GM12878 (cell line): Measurements from ENCODE around the gene GANC. TPM values are rescaled to one million over a fixed set of nuclear protein-coding genes. Genes with fewer than 3 reads are reported as not detected.

Source experiments
- ATAC-seq: fragments of 200-7000 bp; cut with Tn5 transposase; 3 replicates; pipeline ENCODE4 v1.9.1; 2020; ENCODE audit warnings: mild to moderate bottlenecking, moderate library complexity
- BruUV-seq: library from RNA; stranded (reverse); fragments of 400-500 nt; replicated peaks from 2 replicates; lab custom pipeline; 2021; lab: Mats Ljungman, UMichigan
- CTCF ChIA-PET: fragments of 300-600 bp; sonication (Branson Sonifier 250); formaldehyde crosslinking; extraction: SDS; loops from one replicate; lab custom pipeline; 2021; ENCODE audit warnings: inconsistent platforms; lab: Yijun Ruan, JAX
- POLR2A ChIA-PET: fragments of 350-600 bp; formaldehyde crosslinking; extraction: SDS; loops from one replicate; lab custom pipeline; 2021; ENCODE audit warnings: inconsistent platforms; lab: Charles Lee
- RAD21 ChIA-PET: fragments of 300-600 bp; sonication (Branson Sonifier 250); formaldehyde crosslinking; loops from one replicate; lab custom pipeline; 2023; ENCODE audit warnings: antibody characterized with exemption; ENCODE audit not compliant: unreplicated experiment; lab: Charles Lee
- SMC1A ChIA-PET: fragments of 300-600 bp; sonication (Branson Sonifier 250); formaldehyde crosslinking; loops from one replicate; lab custom pipeline; 2023; ENCODE audit not compliant: unreplicated experiment, uncharacterized antibody; lab: Charles Lee
- DNase-seq: peaks from one replicate; pipeline ENCODE4 v3.0.0-alpha.2; 2011; ENCODE audit warnings: low read depth, low spot score
- FAIRE-seq: peaks from 3 replicates; lab custom pipeline; 2011; peaks lifted over from hg19 to GRCh38; lab: Jason Lieb, UNC
- H2AFZ ChIP-seq: 2 replicates; pipeline ENCODE4 v1.6.0; 2011; ENCODE audit warnings: low read depth, low read length, control low read depth; ENCODE audit not compliant: control insufficient read depth
- H3K27ac ChIP-seq: 2 replicates; pipeline ENCODE4 v1.5.1; 2011; ENCODE audit warnings: control low read depth; ENCODE audit not compliant: control insufficient read depth, insufficient read depth
- H3K27me3 ChIP-seq, 2 experiments: replicated peaks in 1 of 2; 2 replicates each; pipeline versions ENCODE4 v1.6.0 to v1.6.1; 2011; ENCODE audit warnings: low read length in 1 of 2; ENCODE audit not compliant: control insufficient read depth in 2 of 2, insufficient read depth in 2 of 2
- H3K36me3 ChIP-seq, 2 experiments: 2 replicates each; pipeline ENCODE4 v1.5.1; 2011; ENCODE audit warnings: low read length in 1 of 2; ENCODE audit not compliant: control insufficient read depth in 2 of 2, insufficient read depth in 2 of 2
- H3K4me1 ChIP-seq: 2 replicates; pipeline ENCODE4 v1.6.1; 2011; ENCODE audit warnings: mild to moderate bottlenecking, low read length, moderate library complexity, mixed read lengths; ENCODE audit not compliant: control insufficient read depth, insufficient read depth
- H3K4me2 ChIP-seq: 2 replicates; pipeline ENCODE4 v1.6.0; 2011; ENCODE audit warnings: control low read depth; ENCODE audit not compliant: control insufficient read depth, insufficient read depth
- H3K4me3 ChIP-seq: fragments of 200-600 bp; sonication (generic); 2 replicates; pipeline ENCODE4 v1.5.1; 2016
- H3K79me2 ChIP-seq: 2 replicates; pipeline ENCODE4 v1.6.0; 2011; ENCODE audit warnings: low read length; ENCODE audit not compliant: control insufficient read depth, insufficient read depth
- H3K9ac ChIP-seq: 2 replicates; pipeline ENCODE4 v1.8.0; 2011; ENCODE audit warnings: low read length, control low read depth, mixed read lengths; ENCODE audit not compliant: control insufficient read depth, insufficient read depth
- H3K9me3 ChIP-seq: replicated peaks from 3 replicates; pipeline ENCODE4 v1.5.1; 2011; ENCODE audit warnings: mild to moderate bottlenecking, low read length; ENCODE audit not compliant: control insufficient read depth, insufficient read depth
- H4K20me1 ChIP-seq: 2 replicates; pipeline ENCODE4 v1.6.0; 2011; ENCODE audit not compliant: control insufficient read depth, insufficient read depth
- BCL11A ChIP-seq: IDR thresholded peaks from 2 replicates; pipeline ENCODE4 v1.6.1; 2011; ENCODE audit warnings: low read depth, low read length
- BCLAF1 ChIP-seq: fragments of 450-650 bp; IDR thresholded peaks from 2 replicates; pipeline ENCODE4 v1.6.1; 2017; ENCODE audit warnings: antibody characterized with exemption, mild to moderate bottlenecking, moderate library complexity
- CBFB ChIP-seq: IDR thresholded peaks from 2 replicates; pipeline ENCODE4 v1.6.1; 2016; ENCODE audit warnings: antibody characterized with exemption, low read depth
- GABPA ChIP-seq: IDR thresholded peaks from 2 replicates; pipeline ENCODE4 v1.6.1; 2014; ENCODE audit warnings: antibody characterized with exemption, low read depth, mild to moderate bottlenecking, inconsistent platforms
- IRF3 ChIP-seq: fragments of 450-650 bp; IDR thresholded peaks from 2 replicates; pipeline ENCODE4 v1.6.1; 2014; ENCODE audit warnings: mild to moderate bottlenecking
- MTA2 ChIP-seq: fragments of 450-650 bp; IDR thresholded peaks from 2 replicates; pipeline ENCODE4 v1.6.1; 2016; ENCODE audit warnings: low read depth, mild to moderate bottlenecking, moderate library complexity
- PBX3 ChIP-seq: IDR thresholded peaks from 2 replicates; pipeline ENCODE4 v1.6.1; 2011; ENCODE audit warnings: mild to moderate bottlenecking, low read depth, low read length, moderate library complexity; ENCODE audit not compliant: insufficient replicate concordance
- PKNOX1 ChIP-seq: fragments of 450-650 bp; IDR thresholded peaks from 2 replicates; pipeline ENCODE4 v1.6.1; 2016; ENCODE audit warnings: mild to moderate bottlenecking
- PML ChIP-seq: IDR thresholded peaks from 2 replicates; pipeline ENCODE4 v1.6.1; 2012; ENCODE audit warnings: low read length, inconsistent platforms
- POLR2A ChIP-seq: IDR thresholded peaks from 2 replicates; pipeline ENCODE4 v1.6.1; 2011; ENCODE audit warnings: low read depth, mild to moderate bottlenecking, low read length
- SIX5 ChIP-seq: IDR thresholded peaks from 2 replicates; pipeline ENCODE4 v1.6.1; 2011; ENCODE audit warnings: mild to moderate bottlenecking, low read depth, low read length, moderate library complexity; ENCODE audit not compliant: severe bottlenecking
- STAT3 ChIP-seq: IDR thresholded peaks from 2 replicates; pipeline ENCODE4 v1.6.1; 2011; ENCODE audit warnings: low read depth, low read length, improper control_type of control experiment
- TAF1 ChIP-seq: IDR thresholded peaks from 2 replicates; pipeline ENCODE4 v1.6.1; 2011; ENCODE audit warnings: mild to moderate bottlenecking, low read depth, low read length, borderline replicate concordance
- TARDBP ChIP-seq: IDR thresholded peaks from 2 replicates; pipeline ENCODE4 v1.6.1; 2016; ENCODE audit warnings: borderline replicate concordance
- ZBTB11 ChIP-seq: fragments of 450-650 bp; formaldehyde crosslinking; IDR thresholded peaks from 2 replicates; pipeline ENCODE4 v1.5.0; 2022; ENCODE audit warnings: mild to moderate bottlenecking, missing genetic modification characterization
- ZNF207 ChIP-seq: fragments of 450-650 bp; IDR thresholded peaks from 2 replicates; pipeline ENCODE4 v1.6.1; 2014; ENCODE audit warnings: antibody characterized with exemption, mild to moderate bottlenecking, borderline replicate concordance
- in situ Hi-C: fragments of 300-500 bp; cut with MboI; formaldehyde crosslinking; loops from 9 replicates; pipeline ENCODE4 v1.14.3; 2018; ENCODE audit warnings: mixed read lengths
- intact Hi-C: fragments of 100-400 bp; cut with micrococcal nuclease; formaldehyde crosslinking; loops from one replicate; pipeline ENCODE4 v1.14.2; 2022; ENCODE audit not compliant: unreplicated experiment
- polyA plus RNA-seq, 11 experiments: library from polyadenylated mRNA; depleted of rRNA in 4 of 11; unstranded in 6 of 11; stranded (reverse) in 5 of 11; fragments of >200 nt; fragmentation: Nextera tagmentation in 4 of 11; fragmentation: Illumina TruSeq in 1 of 11; extraction: Ambion mirVana in 4 of 11; extraction: Trizol in 1 of 11; gene quantifications; 1 replicate in 1 of 11; 2 replicates in 10 of 11; pipeline versions ENCODE4 v1.2.1 to v1.2.3, GENCODE V29; 2011 to 2016; ENCODE audit warnings: inconsistent platforms in 2 of 11, missing spikeins in 2 of 11, low read depth in 1 of 11
- total RNA-seq, 4 experiments: library from RNA; depleted of rRNA in 3 of 4; stranded (reverse); fragments of >200 nt in 3 of 4; fragmentation: Illumina TruSeq in 1 of 4; extraction: Trizol in 1 of 4; gene quantifications; 2 replicates each; pipeline versions ENCODE4 v1.2.1 to v1.2.3, GENCODE V29; 2013 to 2021

The GANC gene
- total and polyA plus RNA-seq, 10 of the 15 experiments (the other 5 are each of a cell fraction or from before 2014, with no cell fraction given), result 11.3 to 35.3 (median 23.0) TPM

- RAD21 ChIA-PET, result no interaction called here
- Histone ChIP-seq H3K4me2 (no peak overlapping the region), H3K27ac (no peak overlapping the region), H3K9me3 (no peaks in the 10 kb centered on the region), H3K9ac (no peak overlapping the region), H3K4me1 (no peaks in the 10 kb centered on the region), H3K79me2 (no peaks in the 10 kb centered on the region), H3K27me3 (no peaks in the 10 kb centered on the region), H3K36me3 (peaks cover 1 to 18% of the 10 kb centered on the region in 2 experiments), H2AFZ (no peak overlapping the region), H3K4me3 (no peak overlapping the region), H4K20me1 (no peaks in the 10 kb centered on the region)
- FAIRE-seq (no peak), ATAC-seq (no peak), DNase-seq (no peak)
- SMC1A ChIA-PET, result interaction anchor here (0.7 kb wide), 1 partner anchor 31 kb away, joined by 3 read pairs; no protein-coding TSS in a partner anchor
- CTCF ChIA-PET, result interaction anchor here (0.9 kb wide), 1 partner anchor 683 kb away, joined by 3 read pairs; no protein-coding TSS in a partner anchor
- in situ Hi-C loops (no loop called here), intact Hi-C loops (no loop called here)
- POLR2A ChIA-PET, result no interaction called here
- no TSS peak for BruUV-seq
- TF ChIP-seq TARDBP, result no peak
- TF ChIP-seq GABPA, result no peak
- TF ChIP-seq ZNF207, result no peak
- no peak for TF ChIP-seq ZBTB11
- TF ChIP-seq TAF1, result no peak
- TF ChIP-seq BCLAF1, result no peak
- no peak for TF ChIP-seq PBX3
- TF ChIP-seq MTA2, result no peak
- no peak for TF ChIP-seq STAT3
- no peak for TF ChIP-seq POLR2A
- no peak for TF ChIP-seq BCL11A
- TF ChIP-seq PML, result no peak
- TF ChIP-seq PKNOX1, result no peak
- TF ChIP-seq SIX5, result no peak
- TF ChIP-seq CBFB, result no peak
- no peak for TF ChIP-seq IRF3
These were observed 33.3 kb upstream of the GANC start for GRCh38 chr15:42239528-42240182.
